WTC11 (cell line): ENCODE results near the gene MYO15A. TPM values are rescaled to one million over a fixed set of nuclear protein-coding genes. Genes with fewer than 3 reads are reported as not detected.

Experiments
- ATAC-seq: fragments of 200-7000 bp; cut with Tn5 transposase; 2 replicates; pipeline ENCODE4 v1.10.0; 2021; ENCODE audit warnings: mild to moderate bottlenecking, moderate library complexity
- CTCF ChIA-PET: fragments of 300-600 bp; sonication (Branson Sonifier 250); formaldehyde crosslinking; loops from one replicate; lab custom pipeline; 2021; ENCODE audit warnings: antibody characterized with exemption; lab: Charles Lee
- POLR2A ChIA-PET: fragments of 350-600 bp; sonication (Branson Sonifier 250); formaldehyde crosslinking; loops from one replicate; lab custom pipeline; 2021; ENCODE audit warnings: antibody characterized with exemption; lab: Charles Lee
- DNase-seq: peaks from one replicate; pipeline ENCODE4 v3.0.0; 2021; ENCODE audit warnings: low spot score
- H3K27ac Mint-ChIP-seq: 2 replicates; pipeline ENCODE4 v1.8.0; 2021; ENCODE audit warnings: mixed read lengths
- H3K27me3 Mint-ChIP-seq: 2 replicates; pipeline ENCODE4 v1.8.0; 2021; ENCODE audit warnings: low read depth, mild to moderate bottlenecking, moderate library complexity, mixed read lengths
- H3K36me3 Mint-ChIP-seq: 2 replicates; pipeline ENCODE4 v1.8.0; 2021; ENCODE audit warnings: mixed read lengths
- H3K4me1 Mint-ChIP-seq: 2 replicates; pipeline ENCODE4 v1.8.0; 2022; ENCODE audit warnings: mixed read lengths
- H3K4me3 Mint-ChIP-seq: 2 replicates; pipeline ENCODE4 v1.8.0; 2021; ENCODE audit warnings: mild to moderate bottlenecking, moderate library complexity, mixed read lengths
- H3K9me3 Mint-ChIP-seq: 2 replicates; pipeline ENCODE4 v1.8.0; 2021; ENCODE audit warnings: mixed read lengths
- ATF1 ChIP-seq: sonication (generic); formaldehyde crosslinking; IDR thresholded peaks from 2 replicates; pipeline ENCODE4 v1.8.1; 2023; ENCODE audit warnings: mild to moderate bottlenecking, moderate library complexity, missing genetic modification reagents
- CREB1 ChIP-seq: sonication (generic); formaldehyde crosslinking; IDR thresholded peaks from 2 replicates; pipeline ENCODE4 v1.8.0; 2023; ENCODE audit warnings: mild to moderate bottlenecking, missing genetic modification reagents
- CREM ChIP-seq: sonication (generic); formaldehyde crosslinking; IDR thresholded peaks from 2 replicates; pipeline ENCODE4 v1.8.1; 2022; ENCODE audit warnings: mild to moderate bottlenecking, missing genetic modification reagents, moderate library complexity
- ELF4 ChIP-seq: sonication (generic); formaldehyde crosslinking; IDR thresholded peaks from 2 replicates; pipeline ENCODE4 v1.8.1; 2022; ENCODE audit warnings: low read depth, mild to moderate bottlenecking, moderate library complexity, missing genetic modification reagents
- FOXK1 ChIP-seq: sonication (generic); formaldehyde crosslinking; IDR thresholded peaks from 2 replicates; pipeline ENCODE4 v1.8.0; 2022; ENCODE audit warnings: mild to moderate bottlenecking, moderate library complexity, missing genetic modification reagents
- MYBL2 ChIP-seq: sonication (generic); formaldehyde crosslinking; IDR thresholded peaks from 2 replicates; pipeline ENCODE4 v1.8.1; 2023; ENCODE audit warnings: mild to moderate bottlenecking, moderate library complexity, missing genetic modification reagents
- NFE2L1 ChIP-seq: sonication (generic); formaldehyde crosslinking; IDR thresholded peaks from 2 replicates; pipeline ENCODE4 v1.8.1; 2023; ENCODE audit warnings: missing genetic modification reagents
- NR3C1 ChIP-seq: sonication (generic); formaldehyde crosslinking; conservative IDR thresholded peaks from 2 replicates; pipeline ENCODE4 v1.8.1; 2023; ENCODE audit warnings: low read depth, mild to moderate bottlenecking, missing genetic modification reagents
- RORB ChIP-seq: fragments of 250-450 bp; sonication (Bioruptor Pico); IDR thresholded peaks from 2 replicates; pipeline ENCODE4 v1.9.0; 2021; ENCODE audit warnings: mild to moderate bottlenecking
- SMAD3 ChIP-seq: sonication (generic); formaldehyde crosslinking; IDR thresholded peaks from 2 replicates; pipeline ENCODE4 v1.8.0; 2022; ENCODE audit warnings: missing genetic modification reagents, mild to moderate bottlenecking, borderline replicate concordance
- TCF7 ChIP-seq: sonication (generic); formaldehyde crosslinking; IDR thresholded peaks from 2 replicates; pipeline ENCODE4 v1.8.0; 2022; ENCODE audit warnings: mild to moderate bottlenecking, low read depth, missing genetic modification reagents, moderate library complexity
- TEAD1 ChIP-seq: sonication (generic); formaldehyde crosslinking; IDR thresholded peaks from 2 replicates; pipeline ENCODE4 v1.8.0; 2022; ENCODE audit warnings: mild to moderate bottlenecking, missing genetic modification reagents
- ZBTB21 ChIP-seq: sonication (generic); formaldehyde crosslinking; IDR thresholded peaks from 2 replicates; pipeline ENCODE4 v1.8.1; 2023; ENCODE audit warnings: mild to moderate bottlenecking, missing genetic modification reagents, borderline replicate concordance
- ZNF219 ChIP-seq: sonication (generic); formaldehyde crosslinking; IDR thresholded peaks from 2 replicates; pipeline ENCODE4 v1.8.0; 2023; ENCODE audit warnings: missing genetic modification reagents, mild to moderate bottlenecking, borderline replicate concordance
- ZNF317 ChIP-seq: sonication (generic); formaldehyde crosslinking; IDR thresholded peaks from 2 replicates; pipeline ENCODE4 v1.8.1; 2023; ENCODE audit warnings: low read depth, mild to moderate bottlenecking, moderate library complexity, missing genetic modification reagents, borderline replicate concordance
- ZNF423 ChIP-seq: fragments of 250-450 bp; sonication (Bioruptor Pico); IDR thresholded peaks from 2 replicates; pipeline ENCODE4 v2.1.2; 2022; ENCODE audit warnings: mild to moderate bottlenecking, moderate library complexity
- total RNA-seq: library from RNA; stranded (reverse); gene quantifications from 3 replicates; pipeline ENCODE4 v1.2.3, GENCODE V29; 2021
- TF ChIP-seq, protein P1 (sequence below): sonication (generic); formaldehyde crosslinking; IDR thresholded peaks from 2 replicates; pipeline ENCODE4 v1.8.1; 2022; ENCODE audit warnings: missing genetic modification reagents, borderline replicate concordance
- TF ChIP-seq, protein P2 (sequence below): sonication (generic); formaldehyde crosslinking; IDR thresholded peaks from 2 replicates; pipeline ENCODE4 v1.8.1; 2023; ENCODE audit warnings: mild to moderate bottlenecking, missing genetic modification reagents
- TF ChIP-seq, protein P3 (sequence below): sonication (generic); formaldehyde crosslinking; IDR thresholded peaks from 2 replicates; pipeline ENCODE4 v1.8.0; 2022; ENCODE audit warnings: missing genetic modification reagents
- TF ChIP-seq, protein P4 (sequence below): fragments of 250-450 bp; sonication (Bioruptor Pico); IDR thresholded peaks from 2 replicates; pipeline ENCODE4 v1.9.0; 2021; ENCODE audit warnings: mild to moderate bottlenecking

The MYO15A gene
- total RNA-seq, 1 experiment from 2014 or later: 2.6 TPM

DNA sequence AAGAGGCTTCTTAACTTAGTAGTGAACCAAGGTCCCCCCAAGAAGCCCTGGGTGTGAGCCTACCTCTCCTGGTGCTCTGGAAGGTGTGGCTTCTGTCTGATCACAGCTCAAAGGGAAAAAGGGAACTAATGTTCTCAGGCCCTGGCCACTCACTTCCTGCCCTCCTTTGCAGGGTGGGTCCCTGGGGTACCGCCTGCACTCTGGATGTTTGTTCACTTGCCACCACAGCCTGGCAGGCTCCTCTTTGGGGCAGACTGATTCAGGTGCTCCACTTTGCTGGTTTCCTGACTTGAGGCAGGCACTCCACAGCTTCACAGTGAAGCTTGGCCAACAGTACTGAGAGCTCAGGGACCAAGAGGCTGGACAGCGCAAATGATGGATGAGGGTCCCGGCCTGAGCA, 5.9 kb upstream of the MYO15A start (continued):
- TF ChIP-seq RORB (CRISPR knock-in tag) (no peak), FOXK1 (CRISPR knock-in tag) (no peak), TCF7 (CRISPR knock-in tag) (no peak), NR3C1 (CRISPR knock-in tag) (no peak), ELF4 (CRISPR knock-in tag) (no peak), ZBTB21 (CRISPR knock-in tag) (no peak), ZNF423 (CRISPR knock-in tag) (no peak)
- TF ChIP-seq, protein P1, sequence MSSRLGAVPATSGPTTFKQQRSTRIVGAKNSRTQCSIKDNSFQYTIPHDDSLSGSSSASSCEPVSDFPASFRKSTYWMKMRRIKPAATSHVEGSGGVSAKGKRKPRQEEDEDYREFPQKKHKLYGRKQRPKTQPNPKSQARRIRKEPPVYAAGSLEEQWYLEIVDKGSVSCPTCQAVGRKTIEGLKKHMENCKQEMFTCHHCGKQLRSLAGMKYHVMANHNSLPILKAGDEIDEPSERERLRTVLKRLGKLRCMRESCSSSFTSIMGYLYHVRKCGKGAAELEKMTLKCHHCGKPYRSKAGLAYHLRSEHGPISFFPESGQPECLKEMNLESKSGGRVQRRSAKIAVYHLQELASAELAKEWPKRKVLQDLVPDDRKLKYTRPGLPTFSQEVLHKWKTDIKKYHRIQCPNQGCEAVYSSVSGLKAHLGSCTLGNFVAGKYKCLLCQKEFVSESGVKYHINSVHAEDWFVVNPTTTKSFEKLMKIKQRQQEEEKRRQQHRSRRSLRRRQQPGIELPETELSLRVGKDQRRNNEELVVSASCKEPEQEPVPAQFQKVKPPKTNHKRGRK (CRISPR knock-in tag): no peak
- TF ChIP-seq, protein P2, sequence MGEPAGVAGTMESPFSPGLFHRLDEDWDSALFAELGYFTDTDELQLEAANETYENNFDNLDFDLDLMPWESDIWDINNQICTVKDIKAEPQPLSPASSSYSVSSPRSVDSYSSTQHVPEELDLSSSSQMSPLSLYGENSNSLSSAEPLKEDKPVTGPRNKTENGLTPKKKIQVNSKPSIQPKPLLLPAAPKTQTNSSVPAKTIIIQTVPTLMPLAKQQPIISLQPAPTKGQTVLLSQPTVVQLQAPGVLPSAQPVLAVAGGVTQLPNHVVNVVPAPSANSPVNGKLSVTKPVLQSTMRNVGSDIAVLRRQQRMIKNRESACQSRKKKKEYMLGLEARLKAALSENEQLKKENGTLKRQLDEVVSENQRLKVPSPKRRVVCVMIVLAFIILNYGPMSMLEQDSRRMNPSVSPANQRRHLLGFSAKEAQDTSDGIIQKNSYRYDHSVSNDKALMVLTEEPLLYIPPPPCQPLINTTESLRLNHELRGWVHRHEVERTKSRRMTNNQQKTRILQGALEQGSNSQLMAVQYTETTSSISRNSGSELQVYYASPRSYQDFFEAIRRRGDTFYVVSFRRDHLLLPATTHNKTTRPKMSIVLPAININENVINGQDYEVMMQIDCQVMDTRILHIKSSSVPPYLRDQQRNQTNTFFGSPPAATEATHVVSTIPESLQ: no peak
- TF ChIP-seq, protein P3, sequence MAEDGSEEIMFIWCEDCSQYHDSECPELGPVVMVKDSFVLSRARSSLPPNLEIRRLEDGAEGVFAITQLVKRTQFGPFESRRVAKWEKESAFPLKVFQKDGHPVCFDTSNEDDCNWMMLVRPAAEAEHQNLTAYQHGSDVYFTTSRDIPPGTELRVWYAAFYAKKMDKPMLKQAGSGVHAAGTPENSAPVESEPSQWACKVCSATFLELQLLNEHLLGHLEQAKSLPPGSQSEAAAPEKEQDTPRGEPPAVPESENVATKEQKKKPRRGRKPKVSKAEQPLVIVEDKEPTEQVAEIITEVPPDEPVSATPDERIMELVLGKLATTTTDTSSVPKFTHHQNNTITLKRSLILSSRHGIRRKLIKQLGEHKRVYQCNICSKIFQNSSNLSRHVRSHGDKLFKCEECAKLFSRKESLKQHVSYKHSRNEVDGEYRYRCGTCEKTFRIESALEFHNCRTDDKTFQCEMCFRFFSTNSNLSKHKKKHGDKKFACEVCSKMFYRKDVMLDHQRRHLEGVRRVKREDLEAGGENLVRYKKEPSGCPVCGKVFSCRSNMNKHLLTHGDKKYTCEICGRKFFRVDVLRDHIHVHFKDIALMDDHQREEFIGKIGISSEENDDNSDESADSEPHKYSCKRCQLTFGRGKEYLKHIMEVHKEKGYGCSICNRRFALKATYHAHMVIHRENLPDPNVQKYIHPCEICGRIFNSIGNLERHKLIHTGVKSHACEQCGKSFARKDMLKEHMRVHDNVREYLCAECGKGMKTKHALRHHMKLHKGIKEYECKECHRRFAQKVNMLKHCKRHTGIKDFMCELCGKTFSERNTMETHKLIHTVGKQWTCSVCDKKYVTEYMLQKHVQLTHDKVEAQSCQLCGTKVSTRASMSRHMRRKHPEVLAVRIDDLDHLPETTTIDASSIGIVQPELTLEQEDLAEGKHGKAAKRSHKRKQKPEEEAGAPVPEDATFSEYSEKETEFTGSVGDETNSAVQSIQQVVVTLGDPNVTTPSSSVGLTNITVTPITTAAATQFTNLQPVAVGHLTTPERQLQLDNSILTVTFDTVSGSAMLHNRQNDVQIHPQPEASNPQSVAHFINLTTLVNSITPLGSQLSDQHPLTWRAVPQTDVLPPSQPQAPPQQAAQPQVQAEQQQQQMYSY (CRISPR knock-in tag): no peak

DNA sequence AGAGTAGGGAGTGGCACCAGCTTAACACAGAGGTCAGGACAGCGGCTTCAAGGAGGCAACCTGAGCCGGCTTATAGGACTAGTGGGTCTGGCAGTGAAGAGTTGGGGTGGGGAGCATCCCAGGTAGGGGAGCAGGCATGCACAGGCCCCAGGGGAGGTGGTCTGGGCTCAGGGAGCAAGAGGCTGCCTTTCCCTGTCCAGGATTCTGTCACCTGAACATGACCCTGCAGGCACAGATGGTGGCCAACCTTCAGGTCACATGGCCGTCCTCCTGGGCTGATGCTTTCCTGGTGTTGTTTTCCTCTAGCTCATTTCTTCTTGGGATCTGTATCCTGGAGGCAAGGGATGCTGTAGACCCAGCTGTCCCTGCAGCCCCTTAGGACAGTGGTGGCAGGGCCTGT, 3.5 kb upstream of the MYO15A start:
- no peak overlapping the region for H3K27ac Mint-ChIP-seq
- peaks cover 6% of the 10 kb centered on the region; the same call in 1 of the 2 replicates for H3K36me3 Mint-ChIP-seq
- H3K4me3 Mint-ChIP-seq: no peak overlapping the region
- TF ChIP-seq ZNF423 (CRISPR knock-in tag) (no peak), CREM (CRISPR knock-in tag) (no peak), ATF1 (no peak), CREB1 (CRISPR knock-in tag) (no peak), ZNF317 (CRISPR knock-in tag) (no peak), MYBL2 (CRISPR knock-in tag) (no peak)
- TF ChIP-seq, protein P1 (CRISPR knock-in tag): no peak
- TF ChIP-seq, all 79 proteins: peak for 0
- Mint-ChIP-seq H3K9me3 (no peaks in the 10 kb centered on the region), H3K4me1 (no peaks in the 10 kb centered on the region), H3K27me3 (no peaks in the 10 kb centered on the region)
- ATAC-seq: no peak
- ChIA-PET POLR2A (no interaction called here), CTCF (no interaction called here)
- DNase-seq: no peak

DNA sequence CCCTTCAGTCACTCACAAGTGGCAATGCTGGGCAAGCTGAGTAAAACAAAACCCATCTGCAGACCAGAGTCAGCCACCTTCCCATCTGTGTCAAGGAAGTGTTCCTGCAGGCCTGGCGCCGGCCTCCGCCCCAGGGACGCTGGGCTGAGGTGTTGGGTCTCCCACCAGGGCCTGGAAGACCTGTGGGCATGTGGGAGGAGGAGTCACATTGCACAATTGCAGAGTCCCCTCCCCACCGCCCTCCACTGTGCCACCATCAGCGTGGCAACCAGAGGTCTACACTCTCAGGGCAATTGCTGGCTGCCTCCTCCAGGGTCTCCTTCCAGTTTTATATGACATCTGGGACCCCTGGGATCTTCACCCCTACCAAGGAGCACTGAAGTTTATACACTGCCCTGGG, 3.0 kb upstream of the MYO15A start:
- Mint-ChIP-seq H3K4me3 (no peak overlapping the region), H3K36me3 (peaks cover 6% of the 10 kb centered on the region; the same call in 1 of the 2 replicates), H3K27me3 (no peaks in the 10 kb centered on the region), H3K4me1 (no peaks in the 10 kb centered on the region), H3K27ac (no peak overlapping the region), H3K9me3 (no peaks in the 10 kb centered on the region)
- ATAC-seq: no peak
- DNase-seq: no peak
- ChIA-PET POLR2A (no interaction called here), CTCF (no interaction called here)
- TF ChIP-seq, protein P1 (CRISPR knock-in tag): no peak
- TF ChIP-seq ZNF219 (no peak), NFE2L1 (CRISPR knock-in tag) (no peak), TEAD1 (CRISPR knock-in tag) (no peak), ZNF423 (CRISPR knock-in tag) (no peak), TCF7 (CRISPR knock-in tag) (no peak), SMAD3 (no peak)
- TF ChIP-seq, protein P4, sequence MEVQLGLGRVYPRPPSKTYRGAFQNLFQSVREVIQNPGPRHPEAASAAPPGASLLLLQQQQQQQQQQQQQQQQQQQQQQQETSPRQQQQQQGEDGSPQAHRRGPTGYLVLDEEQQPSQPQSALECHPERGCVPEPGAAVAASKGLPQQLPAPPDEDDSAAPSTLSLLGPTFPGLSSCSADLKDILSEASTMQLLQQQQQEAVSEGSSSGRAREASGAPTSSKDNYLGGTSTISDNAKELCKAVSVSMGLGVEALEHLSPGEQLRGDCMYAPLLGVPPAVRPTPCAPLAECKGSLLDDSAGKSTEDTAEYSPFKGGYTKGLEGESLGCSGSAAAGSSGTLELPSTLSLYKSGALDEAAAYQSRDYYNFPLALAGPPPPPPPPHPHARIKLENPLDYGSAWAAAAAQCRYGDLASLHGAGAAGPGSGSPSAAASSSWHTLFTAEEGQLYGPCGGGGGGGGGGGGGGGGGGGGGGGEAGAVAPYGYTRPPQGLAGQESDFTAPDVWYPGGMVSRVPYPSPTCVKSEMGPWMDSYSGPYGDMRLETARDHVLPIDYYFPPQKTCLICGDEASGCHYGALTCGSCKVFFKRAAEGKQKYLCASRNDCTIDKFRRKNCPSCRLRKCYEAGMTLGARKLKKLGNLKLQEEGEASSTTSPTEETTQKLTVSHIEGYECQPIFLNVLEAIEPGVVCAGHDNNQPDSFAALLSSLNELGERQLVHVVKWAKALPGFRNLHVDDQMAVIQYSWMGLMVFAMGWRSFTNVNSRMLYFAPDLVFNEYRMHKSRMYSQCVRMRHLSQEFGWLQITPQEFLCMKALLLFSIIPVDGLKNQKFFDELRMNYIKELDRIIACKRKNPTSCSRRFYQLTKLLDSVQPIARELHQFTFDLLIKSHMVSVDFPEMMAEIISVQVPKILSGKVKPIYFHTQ (CRISPR knock-in tag): no peak
